ENCODE measurements around the gene RGMA. TPM values are rescaled to one million over a fixed set of nuclear protein-coding genes. Genes with fewer than 3 reads are reported as not detected.

The RGMA gene
- total and polyA plus RNA-seq, 2 donors (not counting 3 experiments of a cell fraction or from before 2014, with no cell fraction given): 0.06 to 0.13 TPM

- dilution Hi-C loops (cut with MboI; ENCODE audit: extremely low pct_ligation_motif_present, low sequenced_read_pairs) (no loop called here), intact Hi-C loops (cut with micrococcal nuclease) (no loop called here)
- Histone ChIP-seq H3K9me1 (replicated peaks; ENCODE audit: control insufficient read depth, extremely low read depth, insufficient read depth, low read length) (no peaks in the 10 kb centered on the region), H3K27me3 (ENCODE audit: control insufficient read depth in 2 of 2, insufficient read depth in 2 of 2, low read length in 2 of 2) (peaks cover 20 to 26% of the 10 kb centered on the region in 2 experiments), H3K4me1 (ENCODE audit: control insufficient read depth, extremely low read depth, insufficient read depth, low read length) (peaks cover 3% of the 10 kb centered on the region), H3K4me2 (ENCODE audit: insufficient read depth, low read length) (no peak overlapping the region), H3K4me3 (replicated peaks in 1 of 3; ENCODE audit: insufficient read depth in 1 of 3, low read depth in 1 of 3, low read length in 3 of 3) (no peak overlapping the region), H3K79me2 (ENCODE audit: control insufficient read depth, insufficient read depth, low read length) (no peaks in the 10 kb centered on the region), H3K9me3 (replicated peaks; ENCODE audit: control insufficient read depth, insufficient read depth, low read length) (no peaks in the 10 kb centered on the region), H4K20me1 (replicated peaks; ENCODE audit: control insufficient read depth, extremely low read depth, insufficient read depth, low read length) (no peaks in the 10 kb centered on the region), H3K36me3 (ENCODE audit: control insufficient read depth in 2 of 2, extremely low read depth in 1 of 2, insufficient read depth in 2 of 2, low read length in 2 of 2) (no peaks in the 10 kb centered on the region), H3K27ac (ENCODE audit: insufficient read depth, low read depth, low read length) (no peak overlapping the region), H3K9ac (replicated peaks; ENCODE audit: extremely low read depth, insufficient read depth, low read length) (no peak overlapping the region), H2AFZ (ENCODE audit: low read depth, low read length) (no peak overlapping the region)
- no peak for DNase-seq (ENCODE audit: low read depth, low spot score)
- BruUV-seq (replicated peaks): no TSS peak
- CTCF ChIA-PET: no interaction called here
- TF ChIP-seq CTCF (IDR thresholded peaks at IDR 0.05; ENCODE audit: extremely low read depth in 1 of 2, insufficient read depth in 1 of 2, low read depth in 1 of 2, low read length in 2 of 2) (no peak), GATA2 (IDR thresholded peaks at IDR 0.05; ENCODE audit: insufficient read depth, insufficient read length, low read depth, low read length) (no peak), MAX (IDR thresholded peaks at IDR 0.05; ENCODE audit: insufficient read depth, insufficient read length) (no peak), EZH2 (IDR thresholded peaks at IDR 0.05; ENCODE audit: borderline replicate concordance, low read depth, low read length, severe bottlenecking) (no peak), JUN (IDR thresholded peaks at IDR 0.05; ENCODE audit: borderline replicate concordance, insufficient read depth, insufficient read length, low read depth) (no peak), POLR2A (IDR thresholded peaks at IDR 0.05; ENCODE audit: low read depth, low read length) (no peak), POLR2AphosphoS5 (IDR thresholded peaks at IDR 0.05; ENCODE audit: insufficient read depth, low read depth, low read length) (no peak), FOS (IDR thresholded peaks at IDR 0.05; ENCODE audit: borderline replicate concordance, insufficient read depth, low read length) (no peak)
- POLR2A ChIA-PET: no interaction called here
- FAIRE-seq: no peak
Observed at GRCh38 chr15:93070551-93071296, 18.3 kb downstream of the RGMA start.
